H1 (cell line): ENCODE measurements around the gene TIMM21. TPM values are rescaled to one million over a fixed set of nuclear protein-coding genes. Genes with fewer than 3 reads are reported as not detected.

Source experiments
- BRCA1 ChIP-seq: IDR thresholded peaks from 2 replicates; pipeline ENCODE4 v1.6.1; 2012; ENCODE audit warnings: low read depth, low read length, improper control_type of control experiment
- HDAC6 ChIP-seq: IDR thresholded peaks from one replicate; pipeline ENCODE4 v1.7.1; 2012; ENCODE audit warnings: low read depth, mild to moderate bottlenecking, inconsistent platforms, low read length, moderate library complexity
- JUND ChIP-seq: IDR thresholded peaks from 2 replicates; pipeline ENCODE4 v1.6.1; 2011; ENCODE audit warnings: mild to moderate bottlenecking, improper control_type of control experiment, low read length
- polyA plus RNA-seq, 7 experiments: library from polyadenylated mRNA; depleted of rRNA in 3 of 7; stranded (reverse) in 5 of 7; unstranded in 2 of 7; fragments of >200 nt in 5 of 7; fragments of 200-250 nt in 2 of 7; gene quantifications; 1 replicate in 5 of 7; 2 replicates in 1 of 7; 4 replicates in 1 of 7; pipeline versions ENCODE4 v1.2.1 to v1.2.3, GENCODE V29; 2011 to 2013; ENCODE audit warnings: missing spikeins in 2 of 7, mixed read lengths in 2 of 7
- total RNA-seq: library from RNA; stranded (reverse); fragmentation: NEBNext Ultra II Directional; extraction: Animal tissue kit (Norgen Biotek cat#: 25700); gene quantifications from 2 replicates; pipeline ENCODE4 v1.2.1, GENCODE V29; 2021

TIMM21 gene
- total and polyA plus RNA-seq, 2 of the 8 experiments (the other 6 are each of a cell fraction or from before 2014, with no cell fraction given): 27.9 to 43.8 TPM

DNA sequence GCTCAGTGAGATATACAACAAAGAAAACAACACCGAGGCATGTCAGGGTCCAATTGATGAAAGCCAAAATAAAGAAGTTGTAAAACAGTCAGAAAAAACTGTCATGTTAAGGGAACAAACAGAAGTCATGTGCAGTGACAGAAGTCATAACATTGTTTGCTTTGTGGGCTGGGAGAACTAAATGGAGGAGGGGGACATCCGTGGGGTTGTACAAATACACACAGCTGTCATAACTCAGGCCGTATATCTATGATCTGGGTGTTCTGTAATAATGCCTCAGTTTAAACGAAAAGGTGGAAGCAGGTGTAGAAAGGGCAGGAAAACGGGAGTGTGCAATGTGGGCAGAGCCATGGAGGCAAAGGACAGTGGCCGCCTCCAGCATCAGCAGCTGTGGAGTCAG is 27.3 kb downstream of the TIMM21 start (continued):
- TF ChIP-seq JUND: no peak
- TF ChIP-seq HDAC6: no peak
- TF ChIP-seq BRCA1: no peak
